BLaER1 treated with 17β-estradiol and CSF1 and Interleukin-3, amounts not matched to agents 10 nM and 100 nM (cell line): ENCODE results near the gene POU2F2.

Experiments used
- H3K27ac ChIP-seq, 11 experiments: shearing (Covaris generic); formaldehyde crosslinking; 2 replicates each; pipeline ENCODE4 v1.8.1; 2022
- H3K27me3 ChIP-seq, 11 experiments: shearing (Covaris generic); formaldehyde crosslinking; 2 replicates each; pipeline ENCODE4 v1.8.1; 2022
- H3K36me3 ChIP-seq, 11 experiments: shearing (Covaris generic); formaldehyde crosslinking; 2 replicates each; pipeline ENCODE4 v1.8.1; 2022
- H3K4me1 ChIP-seq, 10 experiments: shearing (Covaris generic); formaldehyde crosslinking; 2 replicates each; pipeline ENCODE4 v1.8.1; 2022
- H3K4me2 ChIP-seq, 11 experiments: shearing (Covaris generic); formaldehyde crosslinking; 2 replicates each; pipeline ENCODE4 v1.8.1; 2022
- H3K4me3 ChIP-seq, 10 experiments: shearing (Covaris generic); formaldehyde crosslinking; 2 replicates each; pipeline ENCODE4 v1.8.1; 2022
- H3K9ac ChIP-seq, 11 experiments: shearing (Covaris generic); formaldehyde crosslinking; 2 replicates each; pipeline ENCODE4 v1.8.1; 2022
- H3K9me3 ChIP-seq, 11 experiments: shearing (Covaris generic); formaldehyde crosslinking; replicated peaks in 1 of 11; 2 replicates each; pipeline ENCODE4 v1.8.1; 2022
- H4K20me1 ChIP-seq, 11 experiments: shearing (Covaris generic); formaldehyde crosslinking; 2 replicates each; pipeline ENCODE4 v1.8.1; 2022
- Cebpa-rat ChIP-seq, 11 experiments: shearing (Covaris generic); IDR thresholded peaks; 2 replicates each; pipeline ENCODE4 v1.8.1; 2022

The POU2F2 gene

DNA sequence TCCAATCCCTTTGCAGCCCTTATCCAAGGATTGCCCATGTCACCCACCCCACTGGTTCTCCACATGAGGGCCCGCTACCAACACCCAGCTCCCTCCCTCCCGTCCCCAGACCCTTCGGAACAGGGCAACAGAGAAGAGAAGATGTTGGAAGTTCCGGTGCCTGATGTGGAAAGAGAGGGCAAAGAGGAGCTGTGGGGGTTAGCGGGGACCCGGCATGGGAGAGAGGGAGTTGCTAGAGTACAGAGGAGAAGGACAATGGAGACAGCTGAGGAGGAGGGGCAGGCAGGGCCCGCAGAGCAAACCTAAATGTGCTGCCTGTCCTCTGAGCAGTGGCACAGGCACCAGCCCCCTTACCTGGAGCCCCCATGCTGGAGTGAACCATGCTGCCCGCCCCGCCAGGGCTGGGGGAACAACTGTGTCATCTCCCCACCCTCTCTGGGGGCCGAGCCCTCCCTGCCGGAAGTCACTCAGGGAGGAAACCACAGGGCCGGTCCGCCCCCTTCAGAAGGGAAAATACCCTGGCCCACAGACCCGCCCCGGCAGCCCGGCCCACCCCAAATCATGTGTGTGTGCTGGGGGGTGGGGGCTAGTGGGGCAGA lies at the start of gene POU2F2:
POU2F2 (minus strand) TSS at position 417 of the 599 bp plus-strand sequence; CDS start at position 382, 35 bp downstream.
- Histone ChIP-seq H3K4me1 (peaks cover 56 to 95% (median 90%) of the 10 kb centered on the region in 10 experiments), H4K20me1 (peaks cover 0 to 33% (median 0%) of the 10 kb centered on the region in 11 experiments; a peak in 10 of 22 replicates)

DNA sequence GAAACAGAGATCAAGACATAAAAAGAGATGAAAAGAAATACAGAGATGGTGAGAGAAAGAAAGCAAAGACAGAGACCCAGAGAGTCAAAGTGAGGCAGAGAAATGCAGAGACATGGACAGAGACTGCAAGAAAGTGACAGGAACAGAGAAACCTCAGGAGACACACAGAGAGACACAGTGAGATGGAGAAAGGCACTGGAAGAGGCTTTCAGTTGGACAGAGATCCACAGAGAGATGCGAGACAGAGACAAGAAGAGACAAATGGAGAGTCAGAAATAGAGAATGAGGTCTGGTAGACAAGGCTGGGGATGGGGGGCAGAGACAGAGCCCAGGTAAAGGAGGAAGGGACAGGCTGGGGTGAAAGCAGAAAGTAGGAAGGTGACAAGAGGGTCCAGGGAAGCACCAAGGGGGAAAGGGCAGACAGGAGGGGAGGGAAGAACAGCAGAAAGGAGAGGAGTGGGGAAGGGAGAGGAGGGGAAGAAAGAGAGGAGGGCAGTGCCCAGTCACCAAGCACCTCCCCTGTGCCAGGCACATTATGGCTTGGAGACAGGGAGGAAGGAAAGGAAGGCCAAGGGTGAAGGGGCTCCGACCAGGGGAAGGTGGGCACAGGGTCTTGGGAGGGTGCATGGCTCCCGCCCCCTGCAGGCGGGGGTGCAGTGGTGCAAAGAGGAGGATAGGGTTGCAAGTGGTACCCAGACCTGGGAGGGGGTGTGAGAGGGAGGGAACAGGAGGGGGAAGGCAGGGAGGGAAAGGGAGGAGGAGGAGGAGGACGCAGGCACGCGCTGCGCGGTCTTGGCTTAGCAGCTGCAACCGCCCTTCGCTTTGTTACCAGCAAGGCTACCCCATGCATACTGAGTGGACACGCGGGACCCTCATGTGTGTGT lies 46.8 kb upstream of the POU2F2 start:
- Histone ChIP-seq H3K4me2 (no peak overlapping the region), H3K27me3 (peaks cover 64 to 72% (median 67%) of the 10 kb centered on the region in 11 experiments), H3K4me3 (no peak overlapping the region), H3K9me3 (no peaks in the 10 kb centered on the region), H3K4me1 (peaks cover 16 to 52% (median 36%) of the 10 kb centered on the region in 10 experiments), H3K27ac (no peak overlapping the region), H3K36me3 (no peaks in the 10 kb centered on the region), H3K9ac (no peak overlapping the region), H4K20me1 (peaks cover 0 to 37% (median 28%) of the 10 kb centered on the region in 11 experiments; a peak in 13 of 22 replicates)
- TF ChIP-seq Cebpa-rat (IDR thresholded peaks at IDR 0.05): no peak

More for the DNA sequence above, at the start of gene POU2F2:
- Histone ChIP-seq H3K27me3 (peaks cover 0 to 11% (median 0%) of the 10 kb centered on the region in 11 experiments; a peak in 5 of 22 replicates), H3K4me3 (peak within 1 kb of the TSS; percentile 51 to 84 (median 66)), H3K4me2 (peak within 1 kb of the TSS; percentile 87 to 99 (median 96)), H3K9me3 (no peaks in the 10 kb centered on the region), H3K27ac (peak within 1 kb of the TSS; percentile 22 to 89 (median 66); a peak in 19 of 22 replicates), H3K36me3 (peaks cover 0 to 12% (median 0%) of the 10 kb centered on the region in 11 experiments; a peak in 6 of 22 replicates), H3K9ac (peak within 1 kb of the TSS; percentile 50 to 85 (median 72))
- TF ChIP-seq Cebpa-rat (IDR thresholded peaks at IDR 0.05): no peak

GRCh38 chr19:42177686-42178019 lies 45.4 kb upstream of the POU2F2 start:
- Histone ChIP-seq H3K36me3 (no peaks in the 10 kb centered on the region), H3K4me2 (peak overlapping the region in 9 of 11 experiments; percentile 74 to 92 (median 85); a peak in 18 of 22 replicates), H3K27ac (no peak overlapping the region), H4K20me1 (peaks cover 0 to 37% (median 28%) of the 10 kb centered on the region in 11 experiments; a peak in 13 of 22 replicates), H3K9me3 (no peaks in the 10 kb centered on the region), H3K4me1 (peaks cover 15 to 39% (median 24%) of the 10 kb centered on the region in 10 experiments), H3K9ac (peak overlapping the region in 4 of 11 experiments; percentile 27 to 52 (median 44); a peak in 6 of 22 replicates), H3K4me3 (peak overlapping the region in 9 of 10 experiments; percentile 37 to 67 (median 56); a peak in 12 of 20 replicates), H3K27me3 (peaks cover 64 to 79% (median 75%) of the 10 kb centered on the region in 11 experiments)
- no peak for TF ChIP-seq Cebpa-rat (IDR thresholded peaks at IDR 0.05)

DNA sequence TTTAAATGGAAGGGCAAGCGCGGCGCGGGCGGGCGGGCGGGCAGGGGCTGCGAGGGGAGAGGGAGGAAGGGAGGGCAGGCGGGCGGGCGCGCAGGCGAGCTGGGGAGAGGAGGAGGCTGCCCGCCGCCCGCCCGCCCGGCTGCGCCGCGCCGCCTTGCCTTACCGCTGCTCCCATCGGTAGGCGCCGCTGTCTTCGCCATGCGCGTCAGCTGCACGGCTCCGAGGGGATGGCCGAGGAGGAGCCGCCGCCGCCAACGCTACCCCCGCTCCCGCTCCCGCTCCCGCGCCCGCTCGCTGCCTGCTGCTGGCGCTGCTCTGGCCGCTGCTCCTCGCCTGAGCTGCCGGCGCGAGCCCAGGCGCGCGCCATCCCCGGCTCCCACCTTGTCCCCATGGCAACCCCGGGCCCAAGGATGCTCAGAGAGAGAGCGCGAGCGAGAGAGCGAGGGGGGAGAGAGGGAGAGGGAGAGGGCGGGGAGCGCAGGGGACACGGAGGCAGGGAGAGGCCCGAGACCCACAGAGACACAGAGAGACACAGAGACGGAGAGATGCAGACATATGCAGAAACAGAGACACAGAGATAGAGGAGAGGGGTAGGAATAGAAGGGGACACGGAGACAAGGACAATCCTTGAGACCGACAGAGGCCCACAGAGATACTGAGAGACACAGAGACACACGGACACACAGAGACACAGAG lies 44.9 kb upstream of the POU2F2 start:
- Histone ChIP-seq H3K4me3 (peak overlapping the region; percentile 21 to 67 (median 56); a peak in 18 of 20 replicates), H3K4me1 (peaks cover 15 to 34% (median 19%) of the 10 kb centered on the region in 10 experiments), H3K9me3 (no peaks in the 10 kb centered on the region), H3K9ac (peak overlapping the region in 6 of 11 experiments; percentile 27 to 52 (median 42); a peak in 7 of 22 replicates), H4K20me1 (peaks cover 0 to 37% (median 28%) of the 10 kb centered on the region in 11 experiments; a peak in 13 of 22 replicates), H3K4me2 (peak overlapping the region; percentile 78 to 92 (median 85)), H3K36me3 (no peaks in the 10 kb centered on the region), H3K27me3 (peaks cover 64 to 79% (median 75%) of the 10 kb centered on the region in 11 experiments), H3K27ac (no peak overlapping the region)
- no peak for TF ChIP-seq Cebpa-rat (IDR thresholded peaks at IDR 0.05)

DNA sequence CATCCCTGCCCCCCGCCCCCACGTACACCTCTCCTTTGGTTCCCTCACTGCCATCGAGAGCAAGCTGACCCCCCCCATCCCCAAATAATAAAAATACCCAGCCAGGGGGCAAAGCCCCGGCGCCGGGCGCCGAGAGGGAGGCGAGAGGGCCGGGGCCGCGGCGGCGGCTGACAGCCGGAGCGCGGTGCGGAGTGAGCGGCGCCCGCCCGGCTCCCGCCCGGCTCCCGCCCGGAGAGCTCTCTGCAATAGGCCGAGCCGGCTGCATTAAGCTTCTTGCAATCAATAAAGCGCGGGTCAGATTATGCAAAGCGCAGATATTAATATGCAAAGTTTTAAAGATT lies 44.4 kb upstream of the POU2F2 start:
- H3K4me1 ChIP-seq: peaks cover 13 to 28% (median 15%) of the 10 kb centered on the region in 10 experiments
- no peaks in the 10 kb centered on the region for H3K36me3 ChIP-seq
- H4K20me1 ChIP-seq: peaks cover 0 to 37% (median 28%) of the 10 kb centered on the region in 11 experiments; a peak in 13 of 22 replicates
- no peaks in the 10 kb centered on the region for H3K9me3 ChIP-seq
- peaks cover 64 to 79% (median 75%) of the 10 kb centered on the region in 11 experiments for H3K27me3 ChIP-seq
- peak overlapping the region; percentile 38 to 66 (median 54); a peak in 17 of 20 replicates for H3K4me3 ChIP-seq
- peak overlapping the region; percentile 65 to 89 (median 83) for H3K4me2 ChIP-seq
- H3K27ac ChIP-seq: no peak overlapping the region
- no peak for TF ChIP-seq Cebpa-rat (IDR thresholded peaks at IDR 0.05)
- peak overlapping the region in 4 of 11 experiments; percentile 9 to 44 (median 24); a peak in 2 of 22 replicates for H3K9ac ChIP-seq

- Histone ChIP-seq H3K9ac (peak overlapping the region in 4 of 11 experiments; percentile 9 to 44 (median 24); a peak in 1 of 22 replicates), H3K4me3 (peak overlapping the region; percentile 38 to 66 (median 54); a peak in 17 of 20 replicates), H3K27me3 (peaks cover 64 to 79% (median 75%) of the 10 kb centered on the region in 11 experiments), H3K27ac (no peak overlapping the region), H3K4me2 (peak overlapping the region; percentile 65 to 89 (median 83)), H3K9me3 (no peaks in the 10 kb centered on the region), H3K36me3 (no peaks in the 10 kb centered on the region), H4K20me1 (peaks cover 0 to 37% (median 28%) of the 10 kb centered on the region in 11 experiments; a peak in 13 of 22 replicates), H3K4me1 (peaks cover 12 to 28% (median 15%) of the 10 kb centered on the region in 10 experiments)
- no peak for TF ChIP-seq Cebpa-rat (IDR thresholded peaks at IDR 0.05)
Observed at GRCh38 chr19:42175952-42176648, 43.9 kb upstream of the POU2F2 start.

DNA sequence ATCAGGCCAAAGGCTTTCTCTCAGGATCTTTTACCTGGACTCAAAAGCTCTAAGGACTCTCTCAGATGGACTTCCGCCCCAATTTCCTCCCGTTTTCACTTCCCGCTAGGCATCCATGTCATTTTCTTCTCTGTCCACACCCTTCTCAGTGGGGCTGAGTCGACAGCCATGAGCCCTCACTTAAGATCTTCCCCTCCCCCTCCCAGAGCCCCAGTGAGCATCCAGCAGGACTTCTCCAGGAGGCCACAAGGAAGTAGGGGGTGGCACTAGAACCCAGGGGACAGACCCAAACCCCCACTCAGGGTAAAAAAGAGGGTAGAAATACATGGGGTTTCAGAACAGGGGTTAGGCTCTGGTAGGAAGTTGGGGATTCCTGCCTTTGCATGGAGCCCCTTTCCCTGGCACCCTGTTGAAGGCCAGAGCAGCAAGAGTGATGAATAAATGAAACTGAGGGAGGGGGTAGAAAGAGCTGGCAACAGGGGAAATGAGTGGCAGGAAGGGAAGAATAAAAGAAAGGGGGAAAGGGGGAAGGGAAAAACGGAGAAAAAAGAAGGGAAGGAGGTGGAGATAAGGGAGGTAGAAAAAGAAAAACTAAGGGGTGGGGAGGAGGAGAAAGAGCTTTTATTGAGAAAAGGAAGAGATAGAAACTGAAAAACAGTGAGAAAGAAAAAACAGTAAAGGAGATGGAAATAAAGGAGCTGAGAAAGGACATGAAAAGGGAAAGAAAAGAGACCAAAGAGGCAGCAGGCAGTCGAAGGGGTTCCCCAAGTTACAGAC lies 42.9 kb upstream of the POU2F2 start:
- no peak for TF ChIP-seq Cebpa-rat (IDR thresholded peaks at IDR 0.05)
- Histone ChIP-seq H3K4me3 (no peak overlapping the region), H3K36me3 (no peaks in the 10 kb centered on the region), H3K27me3 (peaks cover 58 to 71% (median 67%) of the 10 kb centered on the region in 11 experiments), H3K4me2 (0 out of 22 replicates have a peak overlapping the region, but pooled peaks of 1 of the 11 experiments have one; percentile 75), H3K9me3 (no peaks in the 10 kb centered on the region), H4K20me1 (peaks cover 0 to 37% (median 28%) of the 10 kb centered on the region in 11 experiments; a peak in 13 of 22 replicates), H3K9ac (no peak overlapping the region), H3K4me1 (peaks cover 12 to 28% (median 15%) of the 10 kb centered on the region in 10 experiments), H3K27ac (no peak overlapping the region)
